Transverse colon (tissue), 4 donors: ENCODE measurements around the gene IMMP2L. TPM values are rescaled to one million over a fixed set of nuclear protein-coding genes. Genes with fewer than 3 reads are reported as not detected.

Experiments
- DNase-seq: peaks from one replicate; pipeline ENCODE4 v3.0.0-alpha.2; 2019
- H3K27ac ChIP-seq, 4 donors: fragments of 200-600 bp; sonication (generic); 2 replicates each; pipeline ENCODE4 v1.5.1; 2016 to 2018; ENCODE audit warnings: inconsistent platforms in 4 of 4
- H3K27me3 ChIP-seq: fragments of 200-600 bp; sonication (generic); 2 replicates; pipeline ENCODE4 v1.5.1; 2017; ENCODE audit warnings: inconsistent platforms
- H3K36me3 ChIP-seq, 4 donors: fragments of 200-600 bp; sonication (generic); 2 replicates each; pipeline ENCODE4 v1.5.1; 2017 to 2019; ENCODE audit warnings: inconsistent platforms in 4 of 4
- H3K4me1 ChIP-seq, 4 donors: fragments of 200-600 bp; sonication (generic); 2 replicates each; pipeline ENCODE4 v1.5.1; 2017 to 2020; ENCODE audit warnings: inconsistent platforms in 4 of 4
- H3K4me3 ChIP-seq, 4 donors: fragments of 200-600 bp; sonication (generic); 1 replicate in 1 of 4; 2 replicates in 3 of 4; pipeline versions ENCODE4 v1.5.1 to v1.6.1; 2017 to 2019; ENCODE audit warnings: inconsistent platforms in 4 of 4
- H3K9me3 ChIP-seq, 2 donors: fragments of 200-600 bp; sonication (generic); 2 replicates each; pipeline ENCODE4 v1.5.1; 2017 to 2019; ENCODE audit warnings: inconsistent platforms in 2 of 2
- CTCF ChIP-seq, 5 experiments: fragments of 200-600 bp in 3 of 5; fragments of 450-650 bp in 2 of 5; sonication (generic) in 3 of 5; IDR thresholded peaks; 1 replicate in 2 of 5; 2 replicates in 3 of 5; pipeline ENCODE4 v1.5.1; 2016 to 2017; ENCODE audit warnings: antibody characterized with exemption in 5 of 5, inconsistent platforms in 3 of 5, mild to moderate bottlenecking in 2 of 5, moderate library complexity in 1 of 5
- EP300 ChIP-seq: sonication (generic); formaldehyde crosslinking; IDR thresholded peaks from one replicate; pipeline ENCODE4 v1.6.1; 2017; ENCODE audit warnings: antibody characterized with exemption, low read depth
- POLR2A ChIP-seq: fragments of 450-650 bp; IDR thresholded peaks from one replicate; pipeline ENCODE4 v1.6.1; 2016; ENCODE audit warnings: antibody characterized with exemption, mild to moderate bottlenecking, moderate library complexity
- POLR2AphosphoS5 ChIP-seq, 3 donors: sonication (generic); formaldehyde crosslinking; IDR thresholded peaks; one replicate each; pipeline ENCODE4 v1.6.1; 2016; ENCODE audit warnings: antibody characterized with exemption in 3 of 3
- WGBS, 2 donors: methylation state at CpG; one replicate each; pipeline ENCODE4 v1.1.5; 2018; ENCODE audit warnings: low coverage in 1 of 2; 5-methylcytosine and 5-hydroxymethylcytosine counted together
- in situ Hi-C, 4 donors: fragments of 200-750 bp; cut with MboI; loops; one replicate each; pipeline versions ENCODE4 v1.15.0 to v1.15.1; 2017; ENCODE audit warnings: low sequenced_read_pairs in 3 of 4, low pct_ligation_motif_present in 1 of 4, low pct_unique_long_range_greater_than_20kb in 1 of 4
- intact Hi-C: fragments of 100-400 bp; cut with DNase I; formaldehyde crosslinking; loops from one replicate; pipeline ENCODE4 v1.15.1; 2023; ENCODE audit warnings: low total_unique reads
- total RNA-seq, 4 donors: library from RNA; depleted of rRNA; stranded (reverse); fragments of >200 nt; gene quantifications; one replicate each; pipeline ENCODE4 v1.1.0, GENCODE V29; 2016

IMMP2L gene
- total RNA-seq, 4 donors from 2014 or later: 8.6 to 69.6 (median 10.9) TPM

GRCh38 chr7:110922906-110923305, 639.4 kb downstream of the IMMP2L start:
- H3K4me1 ChIP-seq: no peaks in the 10 kb centered on the region
- intact Hi-C loops: loop anchor here (5.0 kb wide), 1 partner anchor 1429 kb away; no protein-coding TSS in a partner anchor
- 50 to 83% methylated on average over 1 to 3 of the region's 3 CpGs for WGBS, 2 donors

GRCh38 chr7:110921595-110922151, 640.6 kb downstream of the IMMP2L start:
- in situ Hi-C loops: no loop called here
- intact Hi-C loops: loop anchor here (5.0 kb wide), 1 partner anchor 1431 kb away; no protein-coding TSS in a partner anchor
- Histone ChIP-seq H3K4me3 (no peak overlapping the region), H3K4me1 (no peaks in the 10 kb centered on the region), H3K27me3 (no peaks in the 10 kb centered on the region), H3K36me3 (no peaks in the 10 kb centered on the region), H3K9me3 (no peaks in the 10 kb centered on the region), H3K27ac (no peak overlapping the region)
- no peak for TF ChIP-seq POLR2AphosphoS5 (IDR thresholded peaks at IDR 0.05)
- no peak for TF ChIP-seq POLR2A
- no peak for TF ChIP-seq EP300
- TF ChIP-seq CTCF (IDR thresholded peaks at IDR 0.05): no peak
- DNase-seq: no peak

More at GRCh38 chr7:110922906-110923305, 639.4 kb downstream of the IMMP2L start:
- H3K27me3 ChIP-seq: no peaks in the 10 kb centered on the region
- in situ Hi-C loops: no loop called here
- TF ChIP-seq POLR2AphosphoS5 (IDR thresholded peaks at IDR 0.05): no peak
- TF ChIP-seq CTCF (IDR thresholded peaks at IDR 0.05): no peak
- TF ChIP-seq POLR2A: no peak
- TF ChIP-seq EP300: no peak
- DNase-seq: no peak
- H3K36me3 ChIP-seq: no peaks in the 10 kb centered on the region
- no peaks in the 10 kb centered on the region for H3K9me3 ChIP-seq
- no peak overlapping the region for H3K27ac ChIP-seq
- no peak overlapping the region for H3K4me3 ChIP-seq

- Histone ChIP-seq H3K9me3 (no peaks in the 10 kb centered on the region), H3K4me1 (no peaks in the 10 kb centered on the region), H3K27me3 (no peaks in the 10 kb centered on the region), H3K27ac (no peak overlapping the region), H3K36me3 (no peaks in the 10 kb centered on the region), H3K4me3 (no peak overlapping the region)
- no peak for DNase-seq
- in situ Hi-C loops: no loop called here
- WGBS, 2 donors: 66 to 69% methylated on average over 2 of the region's 2 CpGs
- TF ChIP-seq POLR2AphosphoS5 (IDR thresholded peaks at IDR 0.05): no peak
- no peak for TF ChIP-seq CTCF (IDR thresholded peaks at IDR 0.05)
- no peak for TF ChIP-seq POLR2A
- no peak for TF ChIP-seq EP300
- intact Hi-C loops: no loop called here
Measured at GRCh38 chr7:110918949-110919548, 643.2 kb downstream of the IMMP2L start.

- Histone ChIP-seq H3K36me3 (no peaks in the 10 kb centered on the region), H3K27me3 (no peaks in the 10 kb centered on the region), H3K4me1 (no peaks in the 10 kb centered on the region), H3K4me3 (no peak overlapping the region), H3K27ac (no peak overlapping the region), H3K9me3 (no peaks in the 10 kb centered on the region)
- no peak for DNase-seq
- intact Hi-C loops (no loop called here), in situ Hi-C loops (no loop called here)
- 67 to 75% methylated on average over 2 of the region's 2 CpGs for WGBS, 2 donors
- no peak for TF ChIP-seq POLR2A
- no peak for TF ChIP-seq CTCF (IDR thresholded peaks at IDR 0.05)
- no peak for TF ChIP-seq POLR2AphosphoS5 (IDR thresholded peaks at IDR 0.05)
- TF ChIP-seq EP300: no peak
Measured at GRCh38 chr7:110914263-110914662, 648.0 kb downstream of the IMMP2L start.
